Caco-2 (cell line): ENCODE data around the gene KIF26B. TPM values are rescaled to one million over a fixed set of nuclear protein-coding genes. Genes with fewer than 3 reads are reported as not detected.

Experiments used
- BruUV-seq: library from RNA; stranded (reverse); fragments of 400-500 nt; replicated peaks from 2 replicates; lab custom pipeline; 2021; lab: Mats Ljungman, UMichigan
- CTCF ChIA-PET: fragments of 300-600 bp; sonication (Branson Sonifier 250); formaldehyde crosslinking; loops from one replicate; lab custom pipeline; 2022; ENCODE audit warnings: antibody characterized with exemption; lab: Charles Lee
- POLR2A ChIA-PET: fragments of 300-600 bp; sonication (Branson Sonifier 250); formaldehyde crosslinking; loops from one replicate; lab custom pipeline; 2022; ENCODE audit warnings: antibody characterized with exemption; lab: Charles Lee
- DNase-seq, 2 experiments: peaks; one replicate each; pipeline versions ENCODE4 v3.0.0 to v3.0.0-alpha.2; 2020 to 2022
- H3K27me3 ChIP-seq: replicated peaks from 2 replicates; pipeline ENCODE4 v1.6.0; 2011; ENCODE audit warnings: low read length; ENCODE audit not compliant: control insufficient read depth, insufficient read depth
- H3K36me3 ChIP-seq: 2 replicates; pipeline ENCODE4 v1.5.1; 2011; ENCODE audit warnings: low read length; ENCODE audit not compliant: control insufficient read depth, insufficient read depth
- H3K4me1 ChIP-seq: fragments of 250-450 bp; sonication (Bioruptor Pico); 2 replicates; pipeline ENCODE4 v1.5.1; 2020; ENCODE audit warnings: mild to moderate bottlenecking
- H3K4me3 ChIP-seq: 2 replicates; pipeline ENCODE4 v1.5.1; 2011; ENCODE audit warnings: low read depth, mild to moderate bottlenecking, control low read depth, low read length
- H3K9me3 ChIP-seq: fragments of 250-450 bp; sonication (Bioruptor Pico); 2 replicates; pipeline ENCODE4 v1.5.1; 2020; ENCODE audit warnings: mild to moderate bottlenecking, moderate library complexity
- H3K27ac Mint-ChIP-seq: one replicate; pipeline ENCODE4 v1.8.0; 2022; ENCODE audit warnings: mixed read lengths; ENCODE audit not compliant: unreplicated experiment
- H3K27me3 Mint-ChIP-seq: one replicate; pipeline ENCODE4 v1.8.0; 2022; ENCODE audit warnings: mixed read lengths; ENCODE audit not compliant: insufficient read depth, unreplicated experiment
- H3K36me3 Mint-ChIP-seq: one replicate; pipeline ENCODE4 v1.8.0; 2022; ENCODE audit warnings: mild to moderate bottlenecking, mixed read lengths; ENCODE audit not compliant: insufficient read depth, unreplicated experiment
- H3K4me1 Mint-ChIP-seq: one replicate; pipeline ENCODE4 v1.8.0; 2022; ENCODE audit warnings: low read depth, mixed read lengths; ENCODE audit not compliant: unreplicated experiment
- H3K4me3 Mint-ChIP-seq: one replicate; pipeline ENCODE4 v1.8.0; 2022; ENCODE audit warnings: mild to moderate bottlenecking, moderate library complexity, mixed read lengths; ENCODE audit not compliant: unreplicated experiment
- H3K9me3 Mint-ChIP-seq: one replicate; pipeline ENCODE4 v1.8.0; 2022; ENCODE audit warnings: mixed read lengths; ENCODE audit not compliant: unreplicated experiment
- intact Hi-C: fragments of 100-400 bp; cut with micrococcal nuclease; formaldehyde crosslinking; loops from one replicate; pipeline ENCODE4 v1.10.0; 2022; ENCODE audit not compliant: unreplicated experiment
- total RNA-seq: library from RNA; stranded (reverse); gene quantifications from 2 replicates; pipeline ENCODE4 v1.2.3, GENCODE V29; 2022
- TF ChIP-seq, protein P1 (sequence below), 2 experiments: fragments of 200-600 bp in 1 of 2; IDR thresholded peaks; 1 replicate in 1 of 2; 2 replicates in 1 of 2; pipeline versions ENCODE4 v1.5.1 to v1.8.0; 2011 to 2022; ENCODE audit warnings: antibody characterized with exemption in 1 of 2, control low read depth in 1 of 2, inconsistent platforms in 1 of 2, low read depth in 1 of 2, low read length in 1 of 2, mild to moderate bottlenecking in 1 of 2, moderate library complexity in 1 of 2; ENCODE audit not compliant: insufficient read depth in 1 of 2, severe bottlenecking in 1 of 2, unreplicated experiment in 1 of 2

KIF26B gene
- total RNA-seq, 1 experiment from 2014 or later = 4.9 TPM

DNA sequence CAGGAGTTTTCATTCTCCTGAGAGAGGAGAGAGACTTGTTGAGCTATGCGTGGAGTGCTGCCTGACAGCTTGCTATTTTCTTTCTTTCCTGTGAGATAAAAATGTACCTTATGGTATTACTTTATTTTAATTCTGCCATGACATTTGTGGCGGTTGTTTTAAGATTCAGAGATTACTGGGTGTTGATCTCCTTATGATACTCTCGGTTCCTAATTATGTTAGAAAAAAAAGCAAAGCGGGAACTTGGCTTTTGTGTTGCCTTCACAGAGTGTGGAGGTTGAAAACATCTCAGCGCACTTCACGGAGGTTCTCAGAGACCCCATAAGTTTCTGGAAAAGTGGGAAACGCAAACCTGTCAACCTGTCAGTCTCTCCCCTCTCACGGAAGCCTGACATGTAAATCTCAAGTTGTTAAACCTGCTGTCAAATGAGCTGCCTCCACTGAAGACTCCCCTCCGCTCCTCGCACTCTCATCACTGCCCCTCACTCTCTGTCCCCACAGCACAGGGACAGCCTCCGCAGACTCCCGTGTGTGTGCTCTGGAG lies 405.6 kb downstream of the KIF26B start:
- no TSS peak for BruUV-seq
- Mint-ChIP-seq H3K27me3 (no peaks in the 10 kb centered on the region), H3K27ac (no peak overlapping the region), H3K4me3 (no peak overlapping the region), H3K36me3 (no peaks in the 10 kb centered on the region), H3K9me3 (no peaks in the 10 kb centered on the region), H3K4me1 (peaks cover 13% of the 10 kb centered on the region)
- POLR2A ChIA-PET = no interaction called here
- TF ChIP-seq, protein P1, sequence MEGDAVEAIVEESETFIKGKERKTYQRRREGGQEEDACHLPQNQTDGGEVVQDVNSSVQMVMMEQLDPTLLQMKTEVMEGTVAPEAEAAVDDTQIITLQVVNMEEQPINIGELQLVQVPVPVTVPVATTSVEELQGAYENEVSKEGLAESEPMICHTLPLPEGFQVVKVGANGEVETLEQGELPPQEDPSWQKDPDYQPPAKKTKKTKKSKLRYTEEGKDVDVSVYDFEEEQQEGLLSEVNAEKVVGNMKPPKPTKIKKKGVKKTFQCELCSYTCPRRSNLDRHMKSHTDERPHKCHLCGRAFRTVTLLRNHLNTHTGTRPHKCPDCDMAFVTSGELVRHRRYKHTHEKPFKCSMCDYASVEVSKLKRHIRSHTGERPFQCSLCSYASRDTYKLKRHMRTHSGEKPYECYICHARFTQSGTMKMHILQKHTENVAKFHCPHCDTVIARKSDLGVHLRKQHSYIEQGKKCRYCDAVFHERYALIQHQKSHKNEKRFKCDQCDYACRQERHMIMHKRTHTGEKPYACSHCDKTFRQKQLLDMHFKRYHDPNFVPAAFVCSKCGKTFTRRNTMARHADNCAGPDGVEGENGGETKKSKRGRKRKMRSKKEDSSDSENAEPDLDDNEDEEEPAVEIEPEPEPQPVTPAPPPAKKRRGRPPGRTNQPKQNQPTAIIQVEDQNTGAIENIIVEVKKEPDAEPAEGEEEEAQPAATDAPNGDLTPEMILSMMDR (IDR thresholded peaks at IDR 0.05; ENCODE audit: insufficient read depth in 1 of 2, low read depth in 1 of 2, low read length in 1 of 2, severe bottlenecking in 1 of 2, unreplicated experiment in 1 of 2) = no peak
- intact Hi-C loops = no loop called here
- Histone ChIP-seq H3K27me3 (no peaks in the 10 kb centered on the region), H3K4me1 (peaks cover 15% of the 10 kb centered on the region), H3K36me3 (no peaks in the 10 kb centered on the region), H3K9me3 (no peaks in the 10 kb centered on the region), H3K4me3 (no peak overlapping the region)
- no peak for DNase-seq
- CTCF ChIA-PET = no interaction called here

DNA sequence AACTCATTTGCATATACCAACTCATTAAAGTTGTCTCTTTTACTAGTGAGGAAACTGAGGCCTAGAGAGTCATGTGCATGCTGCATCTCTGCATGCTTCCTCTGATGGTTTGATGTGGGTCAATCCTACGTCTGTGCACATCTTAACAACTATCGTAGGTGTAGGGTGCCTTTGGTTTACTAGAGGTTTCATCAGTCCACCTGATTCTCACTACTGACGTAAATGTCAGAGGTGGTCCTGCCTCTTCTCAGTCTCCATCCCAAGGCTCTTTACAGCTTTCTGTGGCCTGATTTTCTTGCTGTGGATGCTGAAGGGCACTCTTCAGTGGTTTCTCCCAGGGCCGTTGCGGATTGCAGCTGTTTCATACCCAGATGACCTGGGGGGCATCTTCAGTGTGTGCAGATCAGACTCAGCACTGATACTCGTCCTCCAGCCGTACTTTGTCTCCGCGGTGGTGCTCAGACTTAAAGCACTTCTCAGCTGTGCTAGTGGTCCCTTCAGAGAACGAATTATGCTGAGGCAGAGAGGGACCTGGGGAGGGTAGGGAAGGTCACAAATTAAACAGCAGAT lies 407.0 kb downstream of the KIF26B start:
- TF ChIP-seq, protein P1 (IDR thresholded peaks at IDR 0.05; ENCODE audit: insufficient read depth in 1 of 2, low read depth in 1 of 2, low read length in 1 of 2, severe bottlenecking in 1 of 2, unreplicated experiment in 1 of 2) = no peak
- intact Hi-C loops = no loop called here
- peaks cover 13% of the 10 kb centered on the region for H3K4me1 Mint-ChIP-seq
- H3K4me3 Mint-ChIP-seq = no peak overlapping the region
- BruUV-seq = no TSS peak
- H3K9me3 Mint-ChIP-seq = no peaks in the 10 kb centered on the region
- no peak for DNase-seq
- Histone ChIP-seq H3K9me3 (peaks cover 7% of the 10 kb centered on the region; the same call in 1 of the 2 replicates), H3K4me1 (peaks cover 15% of the 10 kb centered on the region), H3K4me3 (no peak overlapping the region), H3K36me3 (no peaks in the 10 kb centered on the region), H3K27me3 (no peaks in the 10 kb centered on the region)
- ChIA-PET POLR2A (no interaction called here), CTCF (no interaction called here)
- no peaks in the 10 kb centered on the region for H3K36me3 Mint-ChIP-seq
- peak overlapping the region; percentile 58 for H3K27ac Mint-ChIP-seq
- no peaks in the 10 kb centered on the region for H3K27me3 Mint-ChIP-seq

DNA sequence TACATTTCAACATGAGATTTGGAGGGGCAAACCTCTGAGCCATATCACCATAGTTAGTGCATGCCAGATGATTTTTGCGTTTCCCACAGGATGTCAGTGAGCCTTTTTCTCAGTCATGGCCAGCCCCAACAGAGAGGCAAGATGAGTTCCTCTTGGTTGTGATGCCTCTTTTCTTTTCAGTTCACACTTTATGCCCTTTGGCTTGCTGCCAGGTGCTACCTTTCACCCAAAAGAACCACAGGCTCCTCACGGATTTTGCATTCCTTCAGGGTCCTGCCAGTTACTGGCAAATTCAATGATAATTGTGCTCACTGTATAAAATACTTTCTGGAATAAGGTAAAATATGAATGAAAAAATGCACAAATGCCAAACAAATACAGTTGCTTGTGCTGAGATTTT lies 411.3 kb downstream of the KIF26B start:
- Mint-ChIP-seq H3K36me3 (no peaks in the 10 kb centered on the region), H3K9me3 (no peaks in the 10 kb centered on the region), H3K4me3 (no peak overlapping the region), H3K4me1 (peaks cover 5% of the 10 kb centered on the region), H3K27me3 (no peaks in the 10 kb centered on the region), H3K27ac (no peak overlapping the region)
- no TSS peak for BruUV-seq
- DNase-seq = no peak
- TF ChIP-seq, protein P1 (IDR thresholded peaks at IDR 0.05; ENCODE audit: insufficient read depth in 1 of 2, low read depth in 1 of 2, low read length in 1 of 2, severe bottlenecking in 1 of 2, unreplicated experiment in 1 of 2) = no peak
- Histone ChIP-seq H3K4me3 (no peak overlapping the region), H3K36me3 (no peaks in the 10 kb centered on the region), H3K9me3 (peaks cover 7% of the 10 kb centered on the region; the same call in 1 of the 2 replicates), H3K27me3 (no peaks in the 10 kb centered on the region), H3K4me1 (peaks cover 4% of the 10 kb centered on the region)
- ChIA-PET CTCF (no interaction called here), POLR2A (no interaction called here)
- intact Hi-C loops = no loop called here
